ENCODE results near the gene CERS4. TPM values are rescaled to one million over a fixed set of nuclear protein-coding genes. Genes with fewer than 3 reads are reported as not detected.

Gene CERS4
- total and polyA plus RNA-seq, 10 of the 15 experiments (the other 5 are each of a cell fraction or from before 2014, with no cell fraction given): 0.34 to 62.1 (median 20.7) TPM

GRCh38 chr19:8224394-8225145 is 15.4 kb downstream of the CERS4 start:
- H3K27me3 ChIP-seq (replicated peaks in 1 of 2; ENCODE audit: control insufficient read depth in 2 of 2, insufficient read depth in 2 of 2, low read length in 1 of 2): no peaks in the 10 kb centered on the region
- H3K4me3 ChIP-seq: no peak overlapping the region
- ChIA-PET POLR2A (interaction anchor here (0.6 kb wide), 2 partner anchors 14 to 43 kb away, joined by 3 read pairs; no protein-coding TSS in a partner anchor), RAD21 (ENCODE audit: unreplicated experiment) (no interaction called here), SMC1A (ENCODE audit: uncharacterized antibody, unreplicated experiment) (interaction anchor here (1.0 kb wide), 1 partner anchor 27 kb away, joined by 3 read pairs; no protein-coding TSS in a partner anchor), CTCF (no interaction called here)
- ATAC-seq: no peak
- no peak overlapping the region for H3K9ac ChIP-seq (ENCODE audit: control insufficient read depth, insufficient read depth, low read length)
- TF ChIP-seq TARDBP (IDR thresholded peaks at IDR 0.05; ENCODE audit: borderline replicate concordance) (no peak), SMARCA5 (IDR thresholded peaks at IDR 0.05) (no peak), ZBED1 (IDR thresholded peaks at IDR 0.05; ENCODE audit: borderline replicate concordance) (no peak), ASH2L (IDR thresholded peaks at IDR 0.05; ENCODE audit: borderline replicate concordance, low read depth) (no peak), NFXL1 (IDR thresholded peaks at IDR 0.05; ENCODE audit: borderline replicate concordance) (no peak), MXI1 (IDR thresholded peaks at IDR 0.05; ENCODE audit: low read depth, low read length) (no peak), NFYB (IDR thresholded peaks at IDR 0.05; ENCODE audit: insufficient read depth, low read depth, low read length) (no peak), NR2F1 (conservative IDR thresholded peaks at IDR 0.05) (no peak), NRF1 (conservative IDR thresholded peaks at IDR 0.05; ENCODE audit: low read depth, low read length) (no peak), BCL3 (IDR thresholded peaks at IDR 0.05; ENCODE audit: borderline replicate concordance, insufficient read depth, low read depth, low read length, poor library complexity, severe bottlenecking) (no peak), WRNIP1 (IDR thresholded peaks at IDR 0.05; ENCODE audit: borderline replicate concordance, low read depth, low read length) (no peak)
- TF ChIP-seq, protein P1, sequence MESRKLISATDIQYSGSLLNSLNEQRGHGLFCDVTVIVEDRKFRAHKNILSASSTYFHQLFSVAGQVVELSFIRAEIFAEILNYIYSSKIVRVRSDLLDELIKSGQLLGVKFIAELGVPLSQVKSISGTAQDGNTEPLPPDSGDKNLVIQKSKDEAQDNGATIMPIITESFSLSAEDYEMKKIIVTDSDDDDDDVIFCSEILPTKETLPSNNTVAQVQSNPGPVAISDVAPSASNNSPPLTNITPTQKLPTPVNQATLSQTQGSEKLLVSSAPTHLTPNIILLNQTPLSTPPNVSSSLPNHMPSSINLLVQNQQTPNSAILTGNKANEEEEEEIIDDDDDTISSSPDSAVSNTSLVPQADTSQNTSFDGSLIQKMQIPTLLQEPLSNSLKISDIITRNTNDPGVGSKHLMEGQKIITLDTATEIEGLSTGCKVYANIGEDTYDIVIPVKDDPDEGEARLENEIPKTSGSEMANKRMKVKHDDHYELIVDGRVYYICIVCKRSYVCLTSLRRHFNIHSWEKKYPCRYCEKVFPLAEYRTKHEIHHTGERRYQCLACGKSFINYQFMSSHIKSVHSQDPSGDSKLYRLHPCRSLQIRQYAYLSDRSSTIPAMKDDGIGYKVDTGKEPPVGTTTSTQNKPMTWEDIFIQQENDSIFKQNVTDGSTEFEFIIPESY (IDR thresholded peaks at IDR 0.05): no peak
- FAIRE-seq: no peak
- 91% methylated on average over 22 of the region's 23 CpGs for WGBS (ENCODE audit: insufficient coverage, insufficient replicate concordance, low lambda C conversion rate, missing lambda C conversion rate)
- H4K20me1 ChIP-seq (ENCODE audit: control insufficient read depth, insufficient read depth): no peaks in the 10 kb centered on the region
- BruUV-seq (replicated peaks): TSS peak; percentile 67
- H3K27ac ChIP-seq (ENCODE audit: control insufficient read depth, insufficient read depth): no peak overlapping the region
- in situ Hi-C loops (cut with MboI) (no loop called here), intact Hi-C loops (cut with micrococcal nuclease; ENCODE audit: unreplicated experiment) (no loop called here)
- H3K4me2 ChIP-seq (ENCODE audit: control insufficient read depth, insufficient read depth): no peak overlapping the region
- no peaks in the 10 kb centered on the region for H3K4me1 ChIP-seq (ENCODE audit: control insufficient read depth, insufficient read depth, low read length)
- H3K36me3 ChIP-seq (ENCODE audit: control insufficient read depth in 2 of 2, insufficient read depth in 2 of 2, low read length in 1 of 2): peaks cover 0 to 4% of the 10 kb centered on the region in 2 experiments; a peak in 3 of 4 replicates
- no peak overlapping the region for H2AFZ ChIP-seq (ENCODE audit: control insufficient read depth, low read depth, low read length)
- DNase-seq (ENCODE audit: low read depth, low spot score): no peak
- H3K79me2 ChIP-seq (ENCODE audit: control insufficient read depth, insufficient read depth, low read length): no peaks in the 10 kb centered on the region; the same call in 1 of the 2 replicates
- H3K9me3 ChIP-seq (replicated peaks; ENCODE audit: control insufficient read depth, insufficient read depth, low read length): no peaks in the 10 kb centered on the region; the same call in 2 of the 3 replicates
